Natural killer cell (primary cell): Measurements from ENCODE around the gene MAP3K20. TPM values are rescaled to one million over a fixed set of nuclear protein-coding genes. Genes with fewer than 3 reads are reported as not detected.
A peak's percentile ranks its signal among the peaks of the same experiment; 100 is the strongest.
"Not testable (repeated sequence)": the region's sequence is repeated elsewhere in the genome, so short reads cannot be mapped to it uniquely, and the experiment has no call there.

Source experiments
- ATAC-seq, 3 donors: fragments of 150-1000 bp in 2 of 3; fragments of 200-7000 bp in 1 of 3; cut with Tn5 transposase; 1 replicate in 1 of 3; 2 replicates in 2 of 3; pipeline ENCODE4 v1.10.0; 2021; ENCODE audit warnings: mild to moderate bottlenecking in 2 of 3, moderate library complexity in 2 of 3
- DNase-seq, 2 donors: peaks; one replicate each; pipeline versions ENCODE4 v3.0.0 to v3.0.0-alpha.2; 2013 to 2021; ENCODE audit warnings: mixed read lengths in 1 of 2
- H3K27ac ChIP-seq: one replicate; pipeline ENCODE4 v1.5.1; 2013; ENCODE audit warnings: mild to moderate bottlenecking, low read length
- H3K27me3 ChIP-seq: one replicate; pipeline ENCODE4 v1.6.1; 2013; ENCODE audit warnings: low read length; ENCODE audit not compliant: control insufficient read depth, insufficient read depth
- H3K36me3 ChIP-seq: one replicate; pipeline ENCODE4 v1.6.1; 2013; ENCODE audit warnings: low read length; ENCODE audit not compliant: control insufficient read depth, insufficient read depth
- H3K4me1 ChIP-seq: one replicate; pipeline ENCODE4 v1.6.1; 2013; ENCODE audit warnings: low read length; ENCODE audit not compliant: control insufficient read depth, insufficient read depth
- H3K4me3 ChIP-seq: one replicate; pipeline ENCODE4 v1.5.1; 2013; ENCODE audit warnings: low read length
- H3K9me3 ChIP-seq: one replicate; pipeline ENCODE4 v1.6.1; 2013; ENCODE audit warnings: low read length; ENCODE audit not compliant: control insufficient read depth, insufficient read depth
- H3K27ac Mint-ChIP-seq, 2 donors: one replicate each; pipeline ENCODE4 v1.8.0; 2022; ENCODE audit warnings: mild to moderate bottlenecking in 2 of 2, mixed read lengths in 2 of 2, moderate library complexity in 1 of 2
- H3K27me3 Mint-ChIP-seq, 2 donors: one replicate each; pipeline ENCODE4 v1.8.0; 2022; ENCODE audit warnings: low read depth in 2 of 2, mixed read lengths in 2 of 2
- H3K36me3 Mint-ChIP-seq: one replicate; pipeline ENCODE4 v1.8.0; 2022; ENCODE audit warnings: mixed read lengths
- H3K4me1 Mint-ChIP-seq, 2 donors: one replicate each; pipeline ENCODE4 v1.8.0; 2022; ENCODE audit warnings: mixed read lengths in 2 of 2
- H3K4me3 Mint-ChIP-seq: one replicate; pipeline ENCODE4 v1.8.0; 2022; ENCODE audit warnings: mild to moderate bottlenecking, moderate library complexity, mixed read lengths
- H3K9me3 Mint-ChIP-seq, 2 donors: one replicate each; pipeline ENCODE4 v1.8.0; 2022; ENCODE audit warnings: mixed read lengths in 2 of 2
- WGBS: methylation state at CpG from one replicate; pipeline ENCODE4 v1.1.7; 2013; ENCODE audit warnings: missing lambda C conversion rate; ENCODE audit not compliant: insufficient coverage; 5-methylcytosine and 5-hydroxymethylcytosine counted together
- intact Hi-C: fragments of 100-400 bp; cut with micrococcal nuclease; formaldehyde crosslinking; loops from one replicate; pipeline ENCODE4 v1.14.2; 2022
- total RNA-seq, 4 donors: library from RNA; stranded (reverse); fragments of 120-200 nt in 1 of 4; gene quantifications; one replicate each; pipeline versions ENCODE4 v1.2.3 to v1.2.4, GENCODE V29; 2013 to 2022
- TF ChIP-seq, protein P1 (sequence below): fragments of 200-600 bp; IDR thresholded peaks from one replicate; pipeline ENCODE4 v1.8.0; 2022; ENCODE audit warnings: antibody characterized with exemption

The MAP3K20 gene
- total RNA-seq, 3 donors from 2014 or later (not counting 1 experiment from before 2014, with no cell fraction given) = 1.6 to 3.0 (median 2.5) TPM

DNA sequence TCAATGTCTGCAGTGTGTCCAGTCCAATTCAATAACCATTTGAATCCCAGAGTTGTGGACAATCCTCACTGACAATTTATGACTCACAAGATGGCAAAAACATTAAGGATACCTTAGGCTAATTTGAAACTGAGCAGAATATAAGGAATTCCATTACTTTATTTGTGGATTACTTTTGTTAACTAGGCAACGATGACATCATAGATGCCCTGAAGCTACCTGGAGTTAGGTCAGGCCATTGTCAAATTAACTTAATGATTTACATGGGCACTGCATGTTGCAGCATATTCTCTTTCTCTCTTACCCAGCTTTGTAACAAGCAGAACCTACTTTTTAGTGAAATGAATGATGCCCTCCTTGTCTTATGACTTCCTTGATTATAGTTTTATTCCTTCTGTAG is 179.0 kb downstream of the MAP3K20 start:
- H3K4me1 Mint-ChIP-seq = no peaks in the 10 kb centered on the region
- no peaks in the 10 kb centered on the region for H3K4me1 ChIP-seq
- H3K9me3 ChIP-seq = no peaks in the 10 kb centered on the region
- 91% methylated on average over 1 of the region's 1 CpG for WGBS
- H3K4me3 ChIP-seq = no peak overlapping the region
- H3K27me3 ChIP-seq = no peaks in the 10 kb centered on the region
- H3K9me3 Mint-ChIP-seq = no peaks in the 10 kb centered on the region
- TF ChIP-seq, protein P1, sequence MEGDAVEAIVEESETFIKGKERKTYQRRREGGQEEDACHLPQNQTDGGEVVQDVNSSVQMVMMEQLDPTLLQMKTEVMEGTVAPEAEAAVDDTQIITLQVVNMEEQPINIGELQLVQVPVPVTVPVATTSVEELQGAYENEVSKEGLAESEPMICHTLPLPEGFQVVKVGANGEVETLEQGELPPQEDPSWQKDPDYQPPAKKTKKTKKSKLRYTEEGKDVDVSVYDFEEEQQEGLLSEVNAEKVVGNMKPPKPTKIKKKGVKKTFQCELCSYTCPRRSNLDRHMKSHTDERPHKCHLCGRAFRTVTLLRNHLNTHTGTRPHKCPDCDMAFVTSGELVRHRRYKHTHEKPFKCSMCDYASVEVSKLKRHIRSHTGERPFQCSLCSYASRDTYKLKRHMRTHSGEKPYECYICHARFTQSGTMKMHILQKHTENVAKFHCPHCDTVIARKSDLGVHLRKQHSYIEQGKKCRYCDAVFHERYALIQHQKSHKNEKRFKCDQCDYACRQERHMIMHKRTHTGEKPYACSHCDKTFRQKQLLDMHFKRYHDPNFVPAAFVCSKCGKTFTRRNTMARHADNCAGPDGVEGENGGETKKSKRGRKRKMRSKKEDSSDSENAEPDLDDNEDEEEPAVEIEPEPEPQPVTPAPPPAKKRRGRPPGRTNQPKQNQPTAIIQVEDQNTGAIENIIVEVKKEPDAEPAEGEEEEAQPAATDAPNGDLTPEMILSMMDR = no peak
- DNase-seq (no peak), ATAC-seq (no peak)
- peaks cover 0 to 9% of the 10 kb centered on the region in 2 donors for H3K27me3 Mint-ChIP-seq
- H3K27ac ChIP-seq = no peak overlapping the region
- no peak overlapping the region for H3K27ac Mint-ChIP-seq
- no peaks in the 10 kb centered on the region for H3K36me3 ChIP-seq
- H3K4me3 Mint-ChIP-seq = no peak overlapping the region
- H3K36me3 Mint-ChIP-seq = no peaks in the 10 kb centered on the region
- intact Hi-C loops = no loop called here

DNA sequence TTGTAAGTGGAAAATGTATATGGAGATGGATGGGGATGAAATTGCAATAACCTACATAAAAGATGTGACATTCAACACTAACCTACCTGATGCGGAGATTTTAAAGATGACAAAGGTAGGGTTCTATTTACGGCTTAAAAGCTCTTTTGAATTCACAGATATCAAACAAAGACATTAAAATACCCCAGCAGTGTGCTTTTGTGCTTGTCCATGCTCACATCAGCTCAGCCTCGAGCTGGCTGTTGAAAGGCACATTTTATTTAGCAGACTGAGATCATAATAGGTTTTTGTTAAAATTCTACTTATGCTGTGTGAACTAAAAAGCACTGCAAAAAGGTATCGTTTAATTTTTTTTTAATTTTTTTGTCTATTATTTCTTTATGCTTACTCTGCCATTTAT is 183.1 kb downstream of the MAP3K20 start:
- Histone ChIP-seq H3K9me3 (no peaks in the 10 kb centered on the region), H3K27ac (no peak overlapping the region), H3K4me3 (no peak overlapping the region), H3K36me3 (no peaks in the 10 kb centered on the region), H3K27me3 (no peaks in the 10 kb centered on the region), H3K4me1 (no peaks in the 10 kb centered on the region)
- ATAC-seq = no peak
- H3K27ac Mint-ChIP-seq = no peak overlapping the region
- H3K9me3 Mint-ChIP-seq = no peaks in the 10 kb centered on the region
- TF ChIP-seq, protein P1 = no peak
- no peak for DNase-seq
- peaks cover 0 to 9% of the 10 kb centered on the region in 2 donors for H3K27me3 Mint-ChIP-seq
- no peaks in the 10 kb centered on the region for H3K36me3 Mint-ChIP-seq
- intact Hi-C loops = no loop called here
- no peak overlapping the region for H3K4me3 Mint-ChIP-seq
- 94% methylated on average over 2 of the region's 4 CpGs for WGBS
- no peaks in the 10 kb centered on the region for H3K4me1 Mint-ChIP-seq

DNA sequence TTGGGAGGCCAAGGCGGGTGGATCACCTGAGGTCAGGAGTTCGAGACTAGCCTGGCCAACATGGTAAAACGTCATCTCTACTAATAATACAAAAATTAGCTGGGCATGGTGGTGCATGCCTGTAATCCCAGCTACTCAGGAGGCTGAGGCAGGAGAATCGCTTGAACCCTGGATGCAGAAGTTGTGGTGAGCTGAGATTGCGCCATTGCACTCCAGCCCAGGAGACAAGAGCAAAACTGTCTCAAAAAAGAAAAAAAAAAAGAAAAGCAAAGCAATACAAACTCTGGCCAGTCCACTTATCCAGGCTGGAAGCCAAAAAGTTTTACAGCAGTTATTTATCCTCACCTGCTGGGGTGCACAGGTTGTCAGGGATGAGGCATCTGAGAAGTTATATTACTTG is 186.7 kb downstream of the MAP3K20 start:
- H3K27me3 Mint-ChIP-seq, intact Hi-C loops: not testable (repeated sequence)
- peaks cover 14% of the 10 kb centered on the region for H3K4me1 ChIP-seq

DNA sequence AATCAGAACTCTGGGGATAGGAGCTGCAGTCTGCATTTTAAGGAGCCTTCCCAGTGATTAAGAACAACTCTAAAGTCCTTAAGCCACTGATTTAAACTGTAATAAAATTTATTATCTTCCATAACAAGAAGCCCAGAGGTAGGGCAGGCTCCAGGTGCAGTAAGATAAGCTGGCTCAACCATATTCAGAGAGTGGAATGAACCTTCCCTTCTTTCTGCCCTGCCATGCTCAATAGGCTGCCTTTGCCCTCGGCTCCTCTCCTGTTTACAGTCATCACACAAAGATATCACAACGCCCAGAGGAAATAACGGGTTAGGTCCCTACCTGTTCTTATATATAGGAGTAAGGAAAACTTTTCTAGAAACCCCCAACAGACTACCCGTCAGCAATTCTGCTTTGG is 188.5 kb downstream of the MAP3K20 start:
- Histone ChIP-seq H3K27me3 (no peaks in the 10 kb centered on the region), H3K36me3 (no peaks in the 10 kb centered on the region), H3K4me3 (no peak overlapping the region), H3K4me1 (peaks cover 14% of the 10 kb centered on the region), H3K27ac (no peak overlapping the region), H3K9me3 (no peaks in the 10 kb centered on the region)
- H3K27ac Mint-ChIP-seq = peak overlapping the region in 1 of 2 donors; percentile 83
- WGBS = 88% methylated on average over 1 of the region's 4 CpGs
- ATAC-seq (no peak), DNase-seq (no peak)
- H3K27me3 Mint-ChIP-seq = no peaks in the 10 kb centered on the region
- peaks cover 10 to 16% of the 10 kb centered on the region in 2 donors for H3K4me1 Mint-ChIP-seq
- TF ChIP-seq, protein P1 = no peak
- intact Hi-C loops = no loop called here
- H3K4me3 Mint-ChIP-seq = peak overlapping the region; percentile 51
- H3K9me3 Mint-ChIP-seq = no peaks in the 10 kb centered on the region
- no peaks in the 10 kb centered on the region for H3K36me3 Mint-ChIP-seq

More for the DNA sequence above, 186.7 kb downstream of the MAP3K20 start:
- not testable (repeated sequence) for H3K4me3 Mint-ChIP-seq, DNase-seq, H3K9me3 ChIP-seq, H3K9me3 Mint-ChIP-seq, H3K27ac Mint-ChIP-seq, H3K36me3 ChIP-seq, H3K4me3 ChIP-seq, H3K27ac ChIP-seq, H3K36me3 Mint-ChIP-seq, ATAC-seq, H3K27me3 ChIP-seq
- WGBS = 93% methylated on average over 4 of the region's 5 CpGs
- peaks cover 10 to 16% of the 10 kb centered on the region in 2 donors for H3K4me1 Mint-ChIP-seq
